K562 (cell line): Measurements from ENCODE around the gene ZNF106. TPM values are rescaled to one million over a fixed set of nuclear protein-coding genes. Genes with fewer than 3 reads are reported as not detected.

Experiments
- CHAMP1 ChIP-seq: fragments of 450-650 bp; IDR thresholded peaks from 2 replicates; pipeline ENCODE4 v1.6.1; 2016; ENCODE audit warnings: mild to moderate bottlenecking
- E2F6 ChIP-seq, 2 experiments: IDR thresholded peaks; 2 replicates each; pipeline ENCODE4 v1.6.1; 2011; ENCODE audit warnings: borderline replicate concordance in 1 of 2, control low read depth in 1 of 2, low read depth in 1 of 2, low read length in 1 of 2, mild to moderate bottlenecking in 1 of 2, mixed read lengths in 1 of 2, moderate library complexity in 1 of 2; ENCODE audit not compliant: insufficient read depth in 1 of 2, insufficient read length in 1 of 2, poor library complexity in 1 of 2, severe bottlenecking in 1 of 2; ENCODE audit errors: extremely low read depth in 1 of 2
- FOSL1 ChIP-seq: fragments of 200-800 bp; sonication (Bioruptor generic); conservative IDR thresholded peaks from 2 replicates; pipeline ENCODE4 v1.6.1; 2016; ENCODE audit warnings: missing genetic modification characterization, missing compliant biosample characterization
- GABPB2 ChIP-seq: fragments of 250-450 bp; sonication (Bioruptor Pico); conservative IDR thresholded peaks from 2 replicates; pipeline ENCODE4 v1.5.1; 2021; ENCODE audit warnings: mild to moderate bottlenecking
- HCFC1 ChIP-seq: IDR thresholded peaks from 2 replicates; pipeline ENCODE4 v1.6.1; 2012; ENCODE audit warnings: low read depth, low read length, improper control_type of control experiment
- HOXB6 ChIP-seq: fragments of 250-450 bp; sonication (Bioruptor Pico); IDR thresholded peaks from 2 replicates; pipeline ENCODE4 v1.5.1; 2022; ENCODE audit warnings: mild to moderate bottlenecking, borderline replicate concordance
- MAFG ChIP-seq: fragments of 450-650 bp; conservative IDR thresholded peaks from 2 replicates; pipeline ENCODE4 v1.6.1; 2016; ENCODE audit warnings: missing genetic modification characterization, missing compliant biosample characterization
- MYC ChIP-seq, 2 experiments: fragments of 250-450 bp in 1 of 2; sonication (Bioruptor Pico) in 1 of 2; IDR thresholded peaks; 2 replicates each; pipeline versions ENCODE4 v1.5.1 to v1.6.1; 2012 to 2021; ENCODE audit warnings: low read depth in 2 of 2, borderline replicate concordance in 1 of 2, improper control_type of control experiment in 1 of 2, low read length in 1 of 2, mild to moderate bottlenecking in 1 of 2, moderate library complexity in 1 of 2
- RAD51 ChIP-seq: fragments of 450-650 bp; IDR thresholded peaks from 2 replicates; pipeline ENCODE4 v1.7.1; 2016; ENCODE audit warnings: low read depth, mild to moderate bottlenecking, borderline replicate concordance
- SMARCC2 ChIP-seq: fragments of 450-650 bp; IDR thresholded peaks from 2 replicates; pipeline ENCODE4 v1.6.1; 2017; ENCODE audit warnings: antibody characterized with exemption, moderate library complexity, mild to moderate bottlenecking, low read depth
- TCF3 ChIP-seq: sonication (generic); formaldehyde crosslinking; IDR thresholded peaks from 2 replicates; pipeline ENCODE4 v1.4.0; 2020; ENCODE audit warnings: mild to moderate bottlenecking, missing genetic modification reagents
- YY1 ChIP-seq, 3 experiments: IDR thresholded peaks; 2 replicates each; pipeline ENCODE4 v1.6.1; 2011; ENCODE audit warnings: low read length in 2 of 3, mild to moderate bottlenecking in 2 of 3, moderate library complexity in 2 of 3, borderline replicate concordance in 1 of 3, control low read depth in 1 of 3, low read depth in 1 of 3; ENCODE audit not compliant: insufficient read depth in 3 of 3, insufficient replicate concordance in 2 of 3, control insufficient read depth in 1 of 3, insufficient read length in 1 of 3; ENCODE audit errors: extremely low read depth in 1 of 3
- ZNF124 ChIP-seq: sonication (generic); formaldehyde crosslinking; IDR thresholded peaks from 2 replicates; pipeline ENCODE4 v1.8.1; 2022; ENCODE audit warnings: missing genetic modification reagents
- ZNF408 ChIP-seq: fragments of 250-450 bp; sonication (Bioruptor Pico); IDR thresholded peaks from 2 replicates; pipeline ENCODE4 v1.4.0; 2020; ENCODE audit warnings: low read depth, mild to moderate bottlenecking, moderate library complexity
- polyA plus RNA-seq, 8 experiments: library from polyadenylated mRNA; depleted of rRNA in 4 of 8; stranded (reverse) in 5 of 8; unstranded in 3 of 8; fragments of >200 nt; fragmentation: Nextera tagmentation in 2 of 8; fragmentation: Illumina TruSeq in 1 of 8; extraction: Ambion mirVana in 2 of 8; extraction: Trizol in 1 of 8; gene quantifications; 2 replicates each; pipeline versions ENCODE4 v1.2.1 to v1.2.3, GENCODE V29; 2011 to 2014; ENCODE audit warnings: inconsistent platforms in 1 of 8, missing spikeins in 1 of 8
- total RNA-seq, 7 experiments: library from RNA; depleted of rRNA in 6 of 7; stranded (reverse); fragments of >200 nt in 6 of 7; fragmentation: Illumina TruSeq in 2 of 7; extraction: Trizol in 2 of 7; gene quantifications; 2 replicates each; pipeline versions ENCODE4 v1.2.1 to v1.2.3, GENCODE V29; 2011 to 2021; ENCODE audit warnings: low replicate concordance in 1 of 7
- TF ChIP-seq, protein P1 (sequence below): conservative IDR thresholded peaks from 2 replicates; pipeline ENCODE4 v1.6.1; 2011; ENCODE audit warnings: low read depth, mild to moderate bottlenecking, low read length; ENCODE audit not compliant: control insufficient read depth
- TF ChIP-seq, protein P2 (sequence below): fragments of 250-450 bp; sonication (Bioruptor Pico); IDR thresholded peaks from 2 replicates; pipeline ENCODE4 v1.5.0; 2021

Gene ZNF106
- total and polyA plus RNA-seq, 9 of the 15 experiments (the other 6 are each of a cell fraction or from before 2014, with no cell fraction given): 14.4 to 55.3 (median 33.7) TPM

- TF ChIP-seq YY1 (IDR thresholded peaks at IDR 0.05; ENCODE audit: borderline replicate concordance in 1 of 3, control insufficient read depth in 1 of 3, extremely low read depth in 1 of 3, insufficient read depth in 3 of 3, insufficient read length in 1 of 3, insufficient replicate concordance in 2 of 3, low read depth in 1 of 3, low read length in 2 of 3) (no peak), MAFG (tag) (no peak), HCFC1 (peak; percentile 40; the same call in 1 of the 2 replicates), HOXB6 (CRISPR knock-in tag) (no peak), FOSL1 (peak; percentile 40; the same call in 1 of the 2 replicates), ZNF124 (no peak), TCF3 (CRISPR knock-in tag) (no peak), E2F6 (IDR thresholded peaks at IDR 0.05; ENCODE audit: borderline replicate concordance in 1 of 2, extremely low read depth in 1 of 2, insufficient read depth in 1 of 2, insufficient read length in 1 of 2, low read depth in 1 of 2, low read length in 1 of 2, poor library complexity in 1 of 2, severe bottlenecking in 1 of 2) (peak; percentile 60 to 77), GABPB2 (CRISPR knock-in tag) (no peak), CHAMP1 (no peak), RAD51 (no peak), SMARCC2 (no peak; the same call in 1 of the 2 replicates), ZNF408 (CRISPR knock-in tag) (no peak), MYC (IDR thresholded peaks at IDR 0.05; ENCODE audit: low read depth, low read length) (no peak), MYC (CRISPR knock-in tag; IDR thresholded peaks at IDR 0.05; ENCODE audit: borderline replicate concordance, low read depth) (peak; percentile 54; the same call in 1 of the 2 replicates)
- TF ChIP-seq, protein P1, sequence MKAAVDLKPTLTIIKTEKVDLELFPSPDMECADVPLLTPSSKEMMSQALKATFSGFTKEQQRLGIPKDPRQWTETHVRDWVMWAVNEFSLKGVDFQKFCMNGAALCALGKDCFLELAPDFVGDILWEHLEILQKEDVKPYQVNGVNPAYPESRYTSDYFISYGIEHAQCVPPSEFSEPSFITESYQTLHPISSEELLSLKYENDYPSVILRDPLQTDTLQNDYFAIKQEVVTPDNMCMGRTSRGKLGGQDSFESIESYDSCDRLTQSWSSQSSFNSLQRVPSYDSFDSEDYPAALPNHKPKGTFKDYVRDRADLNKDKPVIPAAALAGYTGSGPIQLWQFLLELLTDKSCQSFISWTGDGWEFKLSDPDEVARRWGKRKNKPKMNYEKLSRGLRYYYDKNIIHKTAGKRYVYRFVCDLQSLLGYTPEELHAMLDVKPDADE: peak; percentile 64
- TF ChIP-seq, protein P2, sequence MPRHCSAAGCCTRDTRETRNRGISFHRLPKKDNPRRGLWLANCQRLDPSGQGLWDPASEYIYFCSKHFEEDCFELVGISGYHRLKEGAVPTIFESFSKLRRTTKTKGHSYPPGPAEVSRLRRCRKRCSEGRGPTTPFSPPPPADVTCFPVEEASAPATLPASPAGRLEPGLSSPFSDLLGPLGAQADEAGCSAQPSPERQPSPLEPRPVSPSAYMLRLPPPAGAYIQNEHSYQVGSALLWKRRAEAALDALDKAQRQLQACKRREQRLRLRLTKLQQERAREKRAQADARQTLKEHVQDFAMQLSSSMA (CRISPR knock-in tag): peak; percentile 43; the same call in 1 of the 2 replicates
Observed at GRCh38 chr15:42495361-42496212, 4.6 kb upstream of the ZNF106 start, which contains the start of gene SNAP23 (continued).
